MCF 10A (cell line): Measurements from ENCODE around the gene CD99. TPM values are rescaled to one million over a fixed set of nuclear protein-coding genes. Genes with fewer than 3 reads are reported as not detected.

ENCODE experiments used
- BruUV-seq: library from RNA; stranded (reverse); fragments of 400-500 nt; replicated peaks from 2 replicates; lab custom pipeline; 2021; lab: Mats Ljungman, UMichigan
- CTCF ChIA-PET: fragments of 300-600 bp; sonication (Branson Sonifier 250); formaldehyde crosslinking; extraction: SDS; loops from one replicate; lab custom pipeline; 2021; ENCODE audit warnings: antibody characterized with exemption, inconsistent platforms; lab: Yijun Ruan, JAX
- POLR2A ChIA-PET: fragments of 300-600, 350-650 bp; sonication (Branson Sonifier 250); formaldehyde crosslinking; extraction: SDS; loops from one replicate; lab custom pipeline; 2020; ENCODE audit warnings: antibody characterized with exemption, inconsistent platforms; lab: Yijun Ruan, JAX
- DNase-seq: peaks from one replicate; pipeline ENCODE4 v3.0.0-alpha.2; 2018; ENCODE audit not compliant: unreplicated experiment
- H3K27ac Mint-ChIP-seq: one replicate; pipeline ENCODE4 v1.8.0; 2022; ENCODE audit warnings: mild to moderate bottlenecking, low read depth, mixed read lengths; ENCODE audit not compliant: unreplicated experiment
- H3K27me3 Mint-ChIP-seq: one replicate; pipeline ENCODE4 v1.8.0; 2022; ENCODE audit warnings: mixed read lengths; ENCODE audit not compliant: insufficient read depth, unreplicated experiment
- H3K36me3 Mint-ChIP-seq: one replicate; pipeline ENCODE4 v1.8.0; 2022; ENCODE audit warnings: mild to moderate bottlenecking, moderate library complexity, mixed read lengths; ENCODE audit not compliant: insufficient read depth, unreplicated experiment
- H3K4me1 Mint-ChIP-seq: one replicate; pipeline ENCODE4 v1.8.0; 2022; ENCODE audit warnings: mixed read lengths; ENCODE audit not compliant: insufficient read depth, unreplicated experiment
- H3K4me3 Mint-ChIP-seq: one replicate; pipeline ENCODE4 v1.8.0; 2022; ENCODE audit warnings: mild to moderate bottlenecking, moderate library complexity, mixed read lengths; ENCODE audit not compliant: unreplicated experiment
- H3K9me3 Mint-ChIP-seq: one replicate; pipeline ENCODE4 v1.8.0; 2022; ENCODE audit warnings: mixed read lengths; ENCODE audit not compliant: unreplicated experiment
- CTCF ChIP-seq: fragments of 200-600 bp; IDR thresholded peaks from one replicate; pipeline ENCODE4 v1.8.0; 2022; ENCODE audit warnings: antibody characterized with exemption, mild to moderate bottlenecking; ENCODE audit not compliant: unreplicated experiment
- intact Hi-C: fragments of 100-400 bp; cut with micrococcal nuclease; formaldehyde crosslinking; loops from 2 replicates; pipeline ENCODE4 v1.14.1; 2022
- total RNA-seq: library from RNA; stranded (reverse); gene quantifications from 2 replicates; pipeline ENCODE4 v1.2.3, GENCODE V29; 2022

The CD99 gene
- total RNA-seq, 1 experiment from 2014 or later = 176 TPM

GRCh38 chrX:2715066-2715600 lies 24.0 kb downstream of the CD99 start:
- no peak for TF ChIP-seq CTCF
- no peaks in the 10 kb centered on the region for H3K9me3 Mint-ChIP-seq
- intact Hi-C loops = no loop called here
- CTCF ChIA-PET = no interaction called here
- H3K36me3 Mint-ChIP-seq = peaks cover 51% of the 10 kb centered on the region
- POLR2A ChIA-PET = no interaction called here
- no TSS peak for BruUV-seq
- peaks cover 6% of the 10 kb centered on the region for H3K4me1 Mint-ChIP-seq
- H3K4me3 Mint-ChIP-seq = no peak overlapping the region
- H3K27ac Mint-ChIP-seq = no peak overlapping the region
- H3K27me3 Mint-ChIP-seq = no peaks in the 10 kb centered on the region
- no peak for DNase-seq

GRCh38 chrX:2717312-2717711 lies 26.2 kb downstream of the CD99 start:
- DNase-seq = no peak
- ChIA-PET CTCF (no interaction called here), POLR2A (no interaction called here)
- TF ChIP-seq CTCF = no peak
- intact Hi-C loops = no loop called here
- H3K9me3 Mint-ChIP-seq = no peaks in the 10 kb centered on the region
- H3K4me1 Mint-ChIP-seq = no peaks in the 10 kb centered on the region
- no peaks in the 10 kb centered on the region for H3K27me3 Mint-ChIP-seq
- H3K4me3 Mint-ChIP-seq = no peak overlapping the region
- BruUV-seq = no TSS peak
- H3K36me3 Mint-ChIP-seq = peaks cover 73% of the 10 kb centered on the region
- no peak overlapping the region for H3K27ac Mint-ChIP-seq

- Mint-ChIP-seq H3K36me3 (peaks cover 87% of the 10 kb centered on the region), H3K27ac (no peak overlapping the region), H3K27me3 (no peaks in the 10 kb centered on the region), H3K4me1 (no peaks in the 10 kb centered on the region), H3K4me3 (no peak overlapping the region), H3K9me3 (no peaks in the 10 kb centered on the region)
- no peak for TF ChIP-seq CTCF
- ChIA-PET CTCF (no interaction called here), POLR2A (no interaction called here)
- intact Hi-C loops = no loop called here
- DNase-seq = no peak
- no TSS peak for BruUV-seq
These were observed 27.7 kb downstream of the CD99 start for GRCh38 chrX:2718821-2719220.

GRCh38 chrX:2719774-2720447 lies 28.8 kb downstream of the CD99 start:
- no peaks in the 10 kb centered on the region for H3K9me3 Mint-ChIP-seq
- POLR2A ChIA-PET = no interaction called here

More at GRCh38 chrX:2719774-2720447, 28.8 kb downstream of the CD99 start:
- no peak overlapping the region for H3K4me3 Mint-ChIP-seq
- intact Hi-C loops = no loop called here
- H3K27ac Mint-ChIP-seq = no peak overlapping the region
- H3K27me3 Mint-ChIP-seq = no peaks in the 10 kb centered on the region
- H3K36me3 Mint-ChIP-seq = peaks cover 84% of the 10 kb centered on the region
- H3K4me1 Mint-ChIP-seq = no peaks in the 10 kb centered on the region
- TF ChIP-seq CTCF = no peak
- CTCF ChIA-PET = no interaction called here
- DNase-seq = no peak
- BruUV-seq = no TSS peak
